Stomach (tissue), 9 donors: ENCODE measurements around the gene HCN2. TPM values are rescaled to one million over a fixed set of nuclear protein-coding genes. Genes with fewer than 3 reads are reported as not detected.
"Not testable (repeated sequence)": the region's sequence is repeated elsewhere in the genome, so short reads cannot be mapped to it uniquely, and the experiment has no call there.

Experiments used
- DNase-seq, 2 donors: peaks; one replicate each; pipeline versions ENCODE4 v3.0.0 to v3.0.0-alpha.2; 2013 to 2019
- H3K27ac ChIP-seq, 5 donors: fragments of 200-600 bp in 4 of 5; sonication (generic) in 4 of 5; one replicate each; pipeline ENCODE4 v1.5.1; 2013 to 2019; ENCODE audit warnings: mild to moderate bottlenecking in 1 of 5, moderate library complexity in 1 of 5
- H3K27me3 ChIP-seq, 3 donors: fragments of 200-600 bp; sonication (generic); one replicate each; pipeline ENCODE4 v1.5.1; 2017 to 2019; ENCODE audit warnings: mixed run types in 1 of 3
- H3K36me3 ChIP-seq, 4 donors: fragments of 200-600 bp; sonication (generic); 1 replicate in 3 of 4; 2 replicates in 1 of 4; pipeline ENCODE4 v1.5.1; 2016 to 2019
- H3K4me1 ChIP-seq, 4 donors: fragments of 200-600 bp; sonication (generic); one replicate each; pipeline ENCODE4 v1.5.1; 2016 to 2019
- H3K4me3 ChIP-seq, 4 donors: fragments of 200-600 bp; sonication (generic) in 3 of 4; one replicate each; pipeline ENCODE4 v1.5.1; 2016 to 2019; ENCODE audit warnings: mild to moderate bottlenecking in 1 of 4
- H3K9me3 ChIP-seq, 4 donors: fragments of 200-600 bp; sonication (generic); one replicate each; pipeline ENCODE4 v1.5.1; 2016 to 2019
- EP300 ChIP-seq: sonication (generic); formaldehyde crosslinking; IDR thresholded peaks from one replicate; pipeline ENCODE4 v1.6.1; 2017; ENCODE audit warnings: antibody characterized with exemption
- POLR2A ChIP-seq, 4 donors: fragments of 450-650 bp; IDR thresholded peaks; one replicate each; pipeline ENCODE4 v1.6.1; 2016; ENCODE audit warnings: antibody characterized with exemption in 4 of 4, control low read depth in 2 of 4, mild to moderate bottlenecking in 1 of 4, moderate library complexity in 1 of 4
- POLR2AphosphoS5 ChIP-seq, 3 donors: sonication (generic); formaldehyde crosslinking; IDR thresholded peaks; one replicate each; pipeline ENCODE4 v1.6.1; 2016; ENCODE audit warnings: antibody characterized with exemption in 3 of 3
- WGBS, 5 donors: extraction: QIAGEN DNeasy Blood & Tissue Kit in 3 of 5; methylation state at CpG; one replicate each; pipeline versions ENCODE4 v1.1.5 to v1.1.7; 2013 to 2018; 5-methylcytosine and 5-hydroxymethylcytosine counted together
- intact Hi-C: fragments of 100-400 bp; cut with DNase I; formaldehyde crosslinking; loops from one replicate; pipeline ENCODE4 v1.15.1; 2023; ENCODE audit warnings: low total_unique reads
- polyA plus RNA-seq, 3 donors: library from polyadenylated mRNA; stranded (reverse); fragments of 200-250 nt; gene quantifications; one replicate each; pipeline ENCODE4 v1.2.3, GENCODE V29; 2013
- total RNA-seq, 5 donors: library from RNA; depleted of rRNA; stranded (reverse); fragments of >200 nt; gene quantifications; one replicate each; pipeline versions ENCODE4 v1.1.0 to v1.2.3, GENCODE V29; 2014 to 2016
- TF ChIP-seq, protein P1 (sequence below), 7 experiments: fragments of 450-650 bp in 4 of 7; fragments of 200-600 bp in 3 of 7; sonication (generic) in 3 of 7; IDR thresholded peaks; one replicate each; pipeline ENCODE4 v1.5.1; 2016 to 2019; ENCODE audit warnings: antibody characterized with exemption in 7 of 7, control low read depth in 2 of 7, mild to moderate bottlenecking in 1 of 7
- donor health status: healthy with polysubstance abuse.
- donor health status: Bipolar disorder and iron deficiency.
- donor health status: healthy.

HCN2 gene
- total and polyA plus RNA-seq, 8 donors = 0.10 to 0.18 (median 0.15) TPM; not detected in 5

DNA sequence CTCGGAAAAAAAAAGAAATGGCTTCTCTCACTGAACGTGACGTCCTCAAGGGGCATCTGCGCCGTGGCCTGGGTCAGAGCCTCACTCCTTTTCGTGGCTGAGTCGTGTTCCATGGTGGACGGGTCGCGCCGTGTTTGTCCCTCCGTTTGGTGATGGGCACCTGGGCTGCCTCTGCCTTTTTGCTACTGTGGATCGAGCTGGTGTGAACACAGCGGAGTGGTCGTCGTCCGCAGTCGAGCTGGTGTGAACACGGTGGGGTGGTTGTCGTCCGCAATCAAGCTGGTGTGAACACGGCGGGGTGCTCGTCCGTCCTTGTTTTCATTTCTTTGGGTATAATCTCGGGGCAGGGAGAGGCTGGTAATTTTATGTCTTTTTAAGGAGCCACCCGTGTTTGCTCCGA, 11.6 kb downstream of the HCN2 start:
- DNase-seq = no peak
- 81 to 94% (median 91%) methylated on average over 27 to 28 of the region's 28 CpGs for WGBS, 5 donors
- no peaks in the 10 kb centered on the region for H3K36me3 ChIP-seq
- no peak overlapping the region for H3K27ac ChIP-seq
- peaks cover 0 to 11% (median 0%) of the 10 kb centered on the region in 3 donors for H3K27me3 ChIP-seq
- intact Hi-C loops = no loop called here
- H3K4me1 ChIP-seq = no peaks in the 10 kb centered on the region
- H3K9me3 ChIP-seq = no peaks in the 10 kb centered on the region
- H3K4me3 ChIP-seq = no peak overlapping the region
- no peak for TF ChIP-seq POLR2AphosphoS5 (IDR thresholded peaks at IDR 0.05)
- TF ChIP-seq POLR2A (IDR thresholded peaks at IDR 0.05) = no peak
- TF ChIP-seq, protein P1, sequence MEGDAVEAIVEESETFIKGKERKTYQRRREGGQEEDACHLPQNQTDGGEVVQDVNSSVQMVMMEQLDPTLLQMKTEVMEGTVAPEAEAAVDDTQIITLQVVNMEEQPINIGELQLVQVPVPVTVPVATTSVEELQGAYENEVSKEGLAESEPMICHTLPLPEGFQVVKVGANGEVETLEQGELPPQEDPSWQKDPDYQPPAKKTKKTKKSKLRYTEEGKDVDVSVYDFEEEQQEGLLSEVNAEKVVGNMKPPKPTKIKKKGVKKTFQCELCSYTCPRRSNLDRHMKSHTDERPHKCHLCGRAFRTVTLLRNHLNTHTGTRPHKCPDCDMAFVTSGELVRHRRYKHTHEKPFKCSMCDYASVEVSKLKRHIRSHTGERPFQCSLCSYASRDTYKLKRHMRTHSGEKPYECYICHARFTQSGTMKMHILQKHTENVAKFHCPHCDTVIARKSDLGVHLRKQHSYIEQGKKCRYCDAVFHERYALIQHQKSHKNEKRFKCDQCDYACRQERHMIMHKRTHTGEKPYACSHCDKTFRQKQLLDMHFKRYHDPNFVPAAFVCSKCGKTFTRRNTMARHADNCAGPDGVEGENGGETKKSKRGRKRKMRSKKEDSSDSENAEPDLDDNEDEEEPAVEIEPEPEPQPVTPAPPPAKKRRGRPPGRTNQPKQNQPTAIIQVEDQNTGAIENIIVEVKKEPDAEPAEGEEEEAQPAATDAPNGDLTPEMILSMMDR (IDR thresholded peaks at IDR 0.05) = no peak
- no peak for TF ChIP-seq EP300

DNA sequence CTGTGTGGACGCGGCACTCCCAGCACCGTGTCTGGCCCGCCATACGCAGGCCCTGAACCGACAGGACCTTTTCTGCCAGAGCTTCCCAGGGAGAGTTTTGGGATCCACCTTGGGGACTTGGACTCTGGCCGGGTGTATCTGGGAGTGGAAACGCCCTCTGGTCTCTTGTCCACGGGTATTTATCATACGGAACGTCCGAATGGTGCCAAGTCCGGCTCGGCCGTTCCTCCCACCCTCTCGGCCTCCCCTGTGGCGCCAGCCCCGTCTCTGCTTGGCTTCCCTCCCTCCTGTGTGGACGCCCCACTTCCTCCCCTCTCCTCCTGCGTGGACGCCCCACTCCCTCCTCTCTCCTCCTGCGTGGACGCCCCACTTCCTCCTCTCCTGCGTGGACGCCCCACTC, 12.1 kb downstream of the HCN2 start:
- intact Hi-C loops = no loop called here
- Histone ChIP-seq H3K4me3 (no peak overlapping the region), H3K27ac (no peak overlapping the region), H3K4me1 (no peaks in the 10 kb centered on the region), H3K36me3 (no peaks in the 10 kb centered on the region), H3K27me3 (peaks cover 0 to 6% (median 0%) of the 10 kb centered on the region in 3 donors), H3K9me3 (no peaks in the 10 kb centered on the region)
- no peak for TF ChIP-seq POLR2AphosphoS5 (IDR thresholded peaks at IDR 0.05)
- TF ChIP-seq POLR2A (IDR thresholded peaks at IDR 0.05) = no peak
- TF ChIP-seq, protein P1 (IDR thresholded peaks at IDR 0.05) = no peak
- TF ChIP-seq EP300 = no peak
- 63 to 82% (median 74%) methylated on average over 21 to 25 of the region's 25 CpGs for WGBS, 5 donors
- no peak for DNase-seq

DNA sequence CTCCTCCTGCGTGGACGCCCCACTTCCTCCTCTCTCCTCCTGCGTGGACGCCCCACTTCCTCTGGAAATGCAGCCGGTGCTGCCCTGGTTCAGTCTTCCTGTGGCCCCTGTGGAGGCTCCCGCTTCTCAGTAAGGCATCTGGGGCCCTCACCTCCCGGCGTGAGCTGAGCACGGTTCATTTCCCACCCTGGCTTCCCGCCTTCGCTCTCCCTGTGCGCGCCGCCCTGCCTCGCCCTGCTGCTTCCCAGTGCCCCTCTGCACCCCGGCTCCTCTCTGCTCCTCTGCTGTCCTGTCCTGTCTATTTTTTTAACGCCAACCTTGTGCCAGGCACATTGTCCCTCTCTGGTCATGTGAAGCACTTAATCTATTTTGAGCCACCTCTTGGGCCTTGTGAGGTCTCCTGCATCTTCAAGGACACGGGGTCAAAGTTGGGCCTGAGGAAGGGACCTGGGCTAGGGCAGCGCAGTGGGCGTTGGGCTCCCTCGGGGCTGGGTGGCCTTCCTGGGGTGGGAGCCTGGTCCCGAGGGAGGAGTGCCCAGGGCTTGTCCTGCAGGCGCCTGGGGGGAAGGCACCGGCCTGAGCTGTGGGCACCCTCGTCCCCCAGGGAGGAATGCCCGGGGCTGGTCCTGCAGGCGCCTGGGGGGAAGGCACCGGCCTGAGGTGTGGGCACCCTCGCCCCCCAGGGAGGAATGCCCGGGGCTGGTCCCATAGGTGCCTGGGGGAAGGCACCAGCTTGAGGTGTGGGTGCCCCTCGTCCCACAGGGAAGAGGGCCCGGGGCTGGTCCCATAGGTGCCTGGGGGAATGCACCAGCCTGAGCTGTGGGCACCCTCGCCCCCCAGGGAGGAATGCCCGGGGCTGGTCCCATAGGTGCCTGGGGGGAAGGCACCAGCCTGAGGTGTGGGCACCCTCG, 13.0 kb downstream of the HCN2 start:
- no peaks in the 10 kb centered on the region for H3K36me3 ChIP-seq
- WGBS, 5 donors = 75 to 84% (median 80%) methylated on average over 34 to 35 of the region's 35 CpGs

DNA sequence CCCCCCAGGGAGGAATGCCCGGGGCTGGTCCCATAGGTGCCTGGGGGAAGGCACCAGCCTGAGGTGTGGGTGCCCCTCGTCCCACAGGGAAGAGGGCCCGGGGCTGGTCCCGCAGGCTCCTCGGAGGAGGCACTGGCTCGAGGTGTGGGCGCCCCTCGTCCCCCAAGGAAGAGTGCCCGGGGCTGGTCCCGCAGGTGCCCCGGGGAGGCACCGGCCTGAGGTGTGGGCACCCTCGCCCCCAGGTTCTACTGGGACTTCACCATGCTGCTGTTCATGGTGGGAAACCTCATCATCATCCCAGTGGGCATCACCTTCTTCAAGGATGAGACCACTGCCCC, 13.6 kb downstream of the HCN2 start:
- H3K27ac ChIP-seq, intact Hi-C loops, H3K9me3 ChIP-seq, H3K36me3 ChIP-seq, H3K4me1 ChIP-seq, H3K4me3 ChIP-seq, DNase-seq: not testable (repeated sequence)
- whole genome bisulfite sequencing, 5 donors = 60 to 89% (median 87%) methylated on average over 1 to 13 of the region's 13 CpGs
- peaks cover 0 to 11% (median 0%) of the 10 kb centered on the region in 3 donors for H3K27me3 ChIP-seq

More for the DNA sequence above, 13.0 kb downstream of the HCN2 start:
- Histone ChIP-seq H3K27ac (no peak overlapping the region), H3K4me1 (no peaks in the 10 kb centered on the region), H3K4me3 (no peak overlapping the region), H3K9me3 (no peaks in the 10 kb centered on the region), H3K27me3 (peaks cover 0 to 4% (median 0%) of the 10 kb centered on the region in 3 donors)
- DNase-seq = no peak
- no peak for TF ChIP-seq POLR2A (IDR thresholded peaks at IDR 0.05)
- TF ChIP-seq, protein P1 (IDR thresholded peaks at IDR 0.05) = no peak
- no peak for TF ChIP-seq EP300
- TF ChIP-seq POLR2AphosphoS5 (IDR thresholded peaks at IDR 0.05) = no peak
- intact Hi-C loops = no loop called here

DNA sequence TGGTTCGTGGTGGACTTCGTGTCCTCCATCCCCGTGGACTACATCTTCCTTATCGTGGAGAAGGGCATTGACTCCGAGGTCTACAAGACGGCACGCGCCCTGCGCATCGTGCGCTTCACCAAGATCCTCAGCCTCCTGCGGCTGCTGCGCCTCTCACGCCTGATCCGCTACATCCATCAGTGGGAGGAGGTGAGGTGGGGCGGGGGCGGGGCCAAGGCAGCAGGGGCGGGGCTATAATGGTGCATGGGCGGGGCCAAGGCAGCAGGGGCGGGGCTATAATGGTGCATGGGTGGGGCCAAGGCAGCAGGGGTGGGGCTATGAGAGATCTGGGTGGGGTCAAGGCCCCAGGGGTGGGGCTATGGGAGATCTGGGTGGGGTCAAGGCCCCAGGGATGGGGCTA, 14.1 kb downstream of the HCN2 start:
- H3K4me1 ChIP-seq, H3K27ac ChIP-seq, H3K9me3 ChIP-seq, H3K4me3 ChIP-seq, H3K36me3 ChIP-seq, intact Hi-C loops, DNase-seq: not testable (repeated sequence)
- WGBS, 5 donors = 85 to 93% (median 91%) methylated on average over 13 to 20 of the region's 20 CpGs
- H3K27me3 ChIP-seq = peaks cover 0 to 16% (median 0%) of the 10 kb centered on the region in 3 donors
